Measurements from ENCODE around the gene SUN5. TPM values are rescaled to one million over a fixed set of nuclear protein-coding genes. Genes with fewer than 3 reads are reported as not detected.
"Not testable (repeated sequence)": the region's sequence is repeated elsewhere in the genome, so short reads cannot be mapped to it uniquely, and the experiment has no call there.

SUN5 gene
- total and polyA plus RNA-seq, 2 donors (not counting 3 experiments of a cell fraction or from before 2014, with no cell fraction given), result not detected

- H3K4me3 ChIP-seq (replicated peaks in 1 of 3; ENCODE audit: insufficient read depth in 1 of 3, low read depth in 1 of 3, low read length in 3 of 3), result no peak overlapping the region
- H4K20me1 ChIP-seq (replicated peaks; ENCODE audit: control insufficient read depth, extremely low read depth, insufficient read depth, low read length), result no peaks in the 10 kb centered on the region
- no peaks in the 10 kb centered on the region for H3K4me1 ChIP-seq (ENCODE audit: control insufficient read depth, extremely low read depth, insufficient read depth, low read length)
- no peaks in the 10 kb centered on the region for H3K79me2 ChIP-seq (ENCODE audit: control insufficient read depth, insufficient read depth, low read length)
- no peak overlapping the region for H2AFZ ChIP-seq (ENCODE audit: low read depth, low read length)
- CTCF ChIA-PET, result no interaction called here
- no peak overlapping the region for H3K9ac ChIP-seq (replicated peaks; ENCODE audit: extremely low read depth, insufficient read depth, low read length)
- FAIRE-seq, result no peak
- no TSS peak for BruUV-seq (replicated peaks)
- dilution Hi-C loops (cut with MboI; ENCODE audit: extremely low pct_ligation_motif_present, low sequenced_read_pairs) (no loop called here), intact Hi-C loops (cut with micrococcal nuclease) (no loop called here)
- no peak for DNase-seq (ENCODE audit: low read depth, low spot score)
- TF ChIP-seq MAX (IDR thresholded peaks at IDR 0.05; ENCODE audit: insufficient read depth, insufficient read length), result no peak
- no peak for TF ChIP-seq JUN (IDR thresholded peaks at IDR 0.05; ENCODE audit: borderline replicate concordance, insufficient read depth, insufficient read length, low read depth)
- TF ChIP-seq CTCF (IDR thresholded peaks at IDR 0.05; ENCODE audit: extremely low read depth in 1 of 2, insufficient read depth in 1 of 2, low read depth in 1 of 2, low read length in 2 of 2), result no peak
- no peak for TF ChIP-seq FOS (IDR thresholded peaks at IDR 0.05; ENCODE audit: borderline replicate concordance, insufficient read depth, low read length)
- TF ChIP-seq GATA2 (IDR thresholded peaks at IDR 0.05; ENCODE audit: insufficient read depth, insufficient read length, low read depth, low read length), result no peak
- no peak for TF ChIP-seq POLR2A (IDR thresholded peaks at IDR 0.05; ENCODE audit: low read depth, low read length)
- no peak for TF ChIP-seq EZH2 (IDR thresholded peaks at IDR 0.05; ENCODE audit: borderline replicate concordance, low read depth, low read length, severe bottlenecking)
- TF ChIP-seq POLR2AphosphoS5 (IDR thresholded peaks at IDR 0.05; ENCODE audit: insufficient read depth, low read depth, low read length), result no peak
- no peak for TF ChIP-seq MYC (IDR thresholded peaks at IDR 0.05; ENCODE audit: low read depth, low read length)
- no peaks in the 10 kb centered on the region for H3K36me3 ChIP-seq (ENCODE audit: control insufficient read depth in 2 of 2, extremely low read depth in 1 of 2, insufficient read depth in 2 of 2, low read length in 2 of 2)
- POLR2A ChIA-PET, result no interaction called here
- H3K27ac ChIP-seq (ENCODE audit: insufficient read depth, low read depth, low read length), result no peak overlapping the region
- no peak overlapping the region for H3K4me2 ChIP-seq (ENCODE audit: insufficient read depth, low read length)
- H3K9me1 ChIP-seq (replicated peaks; ENCODE audit: control insufficient read depth, extremely low read depth, insufficient read depth, low read length), result no peaks in the 10 kb centered on the region
- no peaks in the 10 kb centered on the region for H3K27me3 ChIP-seq (ENCODE audit: control insufficient read depth in 2 of 2, insufficient read depth in 2 of 2, low read length in 2 of 2)
- no peaks in the 10 kb centered on the region for H3K9me3 ChIP-seq (replicated peaks; ENCODE audit: control insufficient read depth, insufficient read depth, low read length)
Observed at GRCh38 chr20:33046412-33046811, 42.2 kb upstream of the SUN5 start.

GRCh38 chr20:33045129-33045721 is 41.0 kb upstream of the SUN5 start:
- FAIRE-seq; H3K9me1 ChIP-seq (replicated peaks; ENCODE audit: control insufficient read depth, extremely low read depth, insufficient read depth, low read length); H3K36me3 ChIP-seq (ENCODE audit: control insufficient read depth in 2 of 2, extremely low read depth in 1 of 2, insufficient read depth in 2 of 2, low read length in 2 of 2); dilution Hi-C loops (cut with MboI; ENCODE audit: extremely low pct_ligation_motif_present, low sequenced_read_pairs); H3K4me1 ChIP-seq (ENCODE audit: control insufficient read depth, extremely low read depth, insufficient read depth, low read length); H3K27me3 ChIP-seq (ENCODE audit: control insufficient read depth in 2 of 2, insufficient read depth in 2 of 2, low read length in 2 of 2); H3K9ac ChIP-seq (replicated peaks; ENCODE audit: extremely low read depth, insufficient read depth, low read length); POLR2A ChIA-PET; H2AFZ ChIP-seq (ENCODE audit: low read depth, low read length); CTCF ChIA-PET; H3K4me3 ChIP-seq (replicated peaks in 1 of 3; ENCODE audit: insufficient read depth in 1 of 3, low read depth in 1 of 3, low read length in 3 of 3); DNase-seq (ENCODE audit: low read depth, low spot score); H3K79me2 ChIP-seq (ENCODE audit: control insufficient read depth, insufficient read depth, low read length); H3K4me2 ChIP-seq (ENCODE audit: insufficient read depth, low read length); H3K27ac ChIP-seq (ENCODE audit: insufficient read depth, low read depth, low read length); H4K20me1 ChIP-seq (replicated peaks; ENCODE audit: control insufficient read depth, extremely low read depth, insufficient read depth, low read length); H3K9me3 ChIP-seq (replicated peaks; ENCODE audit: control insufficient read depth, insufficient read depth, low read length); BruUV-seq (replicated peaks); intact Hi-C loops (cut with micrococcal nuclease): not testable (repeated sequence)
